Renal cortical epithelial cell (primary cell): Measurements from ENCODE around the gene RACK1. TPM values are rescaled to one million over a fixed set of nuclear protein-coding genes. Genes with fewer than 3 reads are reported as not detected.

Experiments
- DNase-seq: peaks from one replicate; pipeline ENCODE4 v3.0.0-alpha.2; 2011; ENCODE audit warnings: low read depth
- total RNA-seq: library from RNA; depleted of rRNA; stranded (reverse); fragments of >200 nt; gene quantifications from 2 replicates; pipeline ENCODE4 v1.2.3, GENCODE V29; 2014

RACK1 gene
- total RNA-seq, 1 donor from 2014 or later, result 2,704 TPM

DNA sequence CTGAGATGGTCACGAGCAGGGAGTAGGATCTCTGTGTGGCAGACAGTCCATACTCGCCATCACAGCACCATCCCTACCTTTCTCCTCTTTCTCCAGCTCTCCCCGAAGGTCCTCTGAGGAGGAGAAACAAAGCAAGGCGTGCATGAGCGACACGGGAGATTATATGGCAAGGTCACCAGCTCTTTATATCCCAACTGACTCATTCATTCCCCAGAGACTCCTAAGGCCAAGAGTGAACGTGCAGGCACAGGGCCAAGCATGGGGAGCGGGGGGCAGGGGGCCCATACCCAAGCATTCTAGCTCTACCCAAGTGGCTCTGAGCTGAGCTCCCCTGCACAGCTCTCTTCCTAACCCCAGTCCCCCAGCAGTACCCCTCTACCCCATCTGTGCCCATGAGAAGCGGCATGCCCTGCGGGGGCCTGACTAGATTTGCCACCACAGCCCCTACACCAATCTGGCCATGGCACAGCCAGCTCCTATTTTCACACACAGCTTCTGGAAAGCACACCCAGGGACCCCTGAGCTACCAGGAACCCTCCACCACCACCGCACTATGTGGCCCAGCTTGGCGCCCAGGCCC is 45.5 kb downstream of the RACK1 start:
- DNase-seq, result no peak

DNA sequence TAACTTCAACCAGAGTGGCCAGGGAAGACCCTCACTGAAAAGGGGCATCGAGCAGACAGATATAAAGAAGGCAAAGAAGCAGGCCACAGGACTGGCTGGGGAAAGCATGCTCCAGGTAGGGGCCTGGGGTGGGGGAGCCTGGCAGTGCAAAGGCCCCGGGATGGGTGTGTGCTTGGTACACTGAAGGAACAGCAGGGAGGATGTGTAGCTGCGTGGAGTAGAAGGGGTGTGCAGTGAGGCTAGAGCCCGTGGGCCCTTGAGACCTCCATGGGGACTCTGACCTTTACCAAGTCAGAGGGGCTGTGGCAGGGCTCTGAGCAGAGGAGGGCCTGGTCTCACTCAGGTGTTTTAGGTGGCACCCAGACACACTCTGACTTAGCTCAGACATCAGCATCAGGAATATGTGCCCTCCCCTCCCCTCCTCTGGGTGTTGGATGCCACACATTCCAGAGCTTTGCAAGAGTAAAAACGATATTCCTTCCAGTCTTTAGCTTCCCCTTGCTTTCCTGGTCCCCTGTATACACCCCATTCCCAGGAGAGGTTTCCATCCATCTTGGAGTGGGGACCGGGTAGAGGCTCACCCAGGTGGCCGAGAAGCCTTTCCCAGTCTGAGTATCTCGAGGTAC is 46.3 kb downstream of the RACK1 start:
- DNase-seq, result no peak

DNA sequence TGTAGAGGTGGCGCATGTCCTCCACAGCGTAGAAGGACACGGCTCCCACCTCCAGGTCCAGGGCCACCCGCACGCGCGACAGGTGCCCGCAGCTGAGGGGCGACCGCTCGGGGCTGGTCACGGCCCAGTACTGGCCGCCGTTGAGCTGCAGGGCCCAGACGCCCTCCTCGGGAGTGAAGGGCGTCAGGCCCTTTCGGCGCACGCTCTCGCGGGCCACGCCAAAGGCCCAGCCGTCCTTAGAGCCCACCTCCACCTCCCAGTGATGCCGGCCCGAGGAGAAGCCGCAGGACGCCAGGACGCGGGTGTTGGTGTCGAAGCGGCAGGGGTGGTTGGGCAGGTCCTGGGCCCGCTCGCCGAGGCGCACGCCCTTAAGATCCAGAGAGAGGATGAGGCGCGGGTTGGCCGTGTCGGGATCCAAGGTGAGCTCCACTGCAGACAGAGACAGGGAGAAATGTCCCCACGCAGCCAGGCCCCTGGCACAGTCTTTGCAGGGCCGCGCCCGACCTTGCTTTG is 48.4 kb downstream of the RACK1 start:
- DNase-seq, result no peak

DNA sequence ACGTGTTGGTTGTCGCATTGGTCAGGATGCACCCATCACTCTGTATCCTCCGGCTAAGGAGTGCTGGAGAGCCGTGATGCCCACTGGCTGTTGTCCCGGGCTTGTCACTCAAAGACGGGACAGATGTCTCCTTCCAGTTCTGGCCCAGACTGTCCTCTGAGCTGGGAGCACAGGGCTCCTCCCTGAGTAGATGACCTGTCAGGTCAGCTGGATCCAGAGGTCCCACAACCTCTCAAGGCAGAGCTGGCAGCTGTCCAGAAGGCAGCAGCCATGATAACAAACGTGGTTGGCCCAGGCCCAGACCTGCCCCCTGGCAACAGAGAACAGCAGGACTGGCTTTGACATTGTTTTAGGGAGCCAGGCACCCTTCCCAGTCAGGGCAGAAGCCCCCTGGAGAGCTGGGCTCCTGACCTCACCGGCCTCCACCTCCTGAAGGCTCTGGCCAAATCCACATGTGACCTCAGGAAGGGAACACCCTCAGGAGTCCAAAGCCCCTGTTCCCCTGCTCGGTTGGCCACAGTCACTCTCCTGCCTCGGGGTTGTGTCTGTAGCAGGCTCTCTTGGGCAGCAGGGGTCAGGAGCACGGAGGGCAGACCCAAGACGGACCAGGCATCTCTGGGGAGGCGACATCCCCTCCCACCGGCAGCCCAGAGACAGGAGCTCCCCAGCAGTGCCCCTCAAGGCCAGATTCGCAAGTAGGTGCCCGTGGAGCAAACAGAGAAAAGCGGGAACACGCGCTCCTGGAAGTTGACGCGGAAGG is 49.0 kb downstream of the RACK1 start:
- DNase-seq, result no peak

DNA sequence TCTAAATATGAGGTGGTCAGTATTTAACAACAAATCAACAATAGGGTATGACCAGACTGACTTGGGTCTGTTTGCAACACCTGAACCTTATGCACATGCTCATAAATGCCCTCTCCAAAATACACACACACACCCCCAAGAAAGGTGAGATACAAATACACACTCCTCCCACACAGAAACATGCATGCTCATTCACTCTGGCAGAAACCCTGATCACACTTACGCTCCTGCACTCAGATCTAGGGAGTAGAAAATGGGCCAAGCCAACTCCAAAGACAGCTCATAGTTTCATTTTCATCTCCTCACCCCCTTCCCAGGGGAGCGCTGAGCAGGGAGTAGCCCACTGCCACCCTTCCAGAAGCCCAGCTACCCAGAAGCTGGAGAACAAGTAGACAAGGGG is 50.0 kb downstream of the RACK1 start:
- DNase-seq, result no peak

DNA sequence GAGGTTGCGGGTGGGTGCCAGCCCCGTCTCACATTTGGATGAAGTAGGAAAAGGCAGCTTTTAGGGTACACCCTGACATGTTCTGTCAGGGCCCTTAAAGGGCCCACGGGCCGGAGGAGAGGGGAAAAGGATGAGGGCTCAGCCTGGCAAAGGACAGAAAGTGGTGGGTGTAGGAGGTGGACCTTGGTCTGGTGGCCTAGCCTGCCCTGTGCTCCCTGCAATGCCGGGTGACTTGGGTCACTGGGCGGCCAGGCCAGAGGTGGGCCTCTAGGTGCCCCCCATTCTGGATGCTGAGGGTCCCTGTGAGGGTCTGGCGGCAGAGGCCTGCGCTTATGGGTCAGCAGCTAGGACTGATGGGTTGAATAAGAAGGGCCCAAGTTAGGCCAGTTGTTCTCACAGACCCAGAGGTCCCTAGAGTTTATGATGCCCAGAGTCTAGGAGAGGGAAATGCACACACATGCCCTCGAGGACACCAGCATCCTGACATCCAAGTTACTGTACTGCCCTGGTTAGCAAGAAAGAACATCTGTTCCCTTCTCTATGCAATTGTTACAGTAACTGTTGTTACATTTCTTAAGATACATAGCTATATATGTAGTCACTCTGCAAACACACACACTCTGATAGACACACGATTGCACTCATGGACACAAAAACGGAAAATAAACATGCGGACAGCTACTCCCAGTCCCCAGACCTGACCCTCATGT is 51.2 kb downstream of the RACK1 start:
- DNase-seq, result no peak

DNA sequence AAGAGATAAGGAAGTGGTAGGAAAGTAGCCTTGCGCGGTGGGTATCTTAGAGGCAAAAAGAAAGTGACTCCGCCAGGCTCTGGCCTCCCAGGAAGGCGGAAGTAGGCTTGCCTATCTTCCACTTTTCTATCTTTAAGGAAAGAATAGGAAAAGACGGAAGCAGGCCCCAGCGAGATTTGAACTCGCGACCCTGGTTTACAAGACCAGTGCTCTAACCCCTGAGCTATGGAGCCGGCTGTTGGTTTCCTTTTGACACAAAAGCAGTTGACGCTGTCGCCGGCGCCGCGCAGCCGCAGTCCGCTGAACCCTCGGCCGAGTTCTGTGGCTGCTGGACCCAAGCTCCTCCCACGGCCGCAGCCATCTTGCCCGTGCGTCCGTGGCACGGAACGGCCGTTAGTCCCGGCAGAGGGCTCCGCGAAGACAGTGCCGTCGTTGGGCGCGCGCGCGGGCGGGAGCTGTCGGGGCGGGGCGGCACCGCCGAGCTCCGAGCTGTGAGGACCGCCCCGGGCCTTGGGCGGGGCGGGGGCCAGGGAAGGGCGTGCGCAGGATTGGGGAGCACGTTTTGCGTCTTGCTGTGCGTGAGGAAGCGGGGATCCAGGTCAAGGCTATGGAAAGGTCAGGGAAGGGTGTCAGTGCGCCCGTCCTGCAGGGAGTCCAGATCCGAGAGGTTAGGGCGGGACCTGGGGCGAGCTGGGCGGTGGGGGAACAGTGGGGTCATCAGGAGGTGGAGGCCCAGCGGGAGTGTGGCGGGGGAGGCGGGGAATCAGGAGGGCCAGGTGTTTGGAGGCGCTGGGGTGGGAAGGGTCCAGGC is 52.0 kb downstream of the RACK1 start:
- DNase-seq, result peak; percentile 80

DNA sequence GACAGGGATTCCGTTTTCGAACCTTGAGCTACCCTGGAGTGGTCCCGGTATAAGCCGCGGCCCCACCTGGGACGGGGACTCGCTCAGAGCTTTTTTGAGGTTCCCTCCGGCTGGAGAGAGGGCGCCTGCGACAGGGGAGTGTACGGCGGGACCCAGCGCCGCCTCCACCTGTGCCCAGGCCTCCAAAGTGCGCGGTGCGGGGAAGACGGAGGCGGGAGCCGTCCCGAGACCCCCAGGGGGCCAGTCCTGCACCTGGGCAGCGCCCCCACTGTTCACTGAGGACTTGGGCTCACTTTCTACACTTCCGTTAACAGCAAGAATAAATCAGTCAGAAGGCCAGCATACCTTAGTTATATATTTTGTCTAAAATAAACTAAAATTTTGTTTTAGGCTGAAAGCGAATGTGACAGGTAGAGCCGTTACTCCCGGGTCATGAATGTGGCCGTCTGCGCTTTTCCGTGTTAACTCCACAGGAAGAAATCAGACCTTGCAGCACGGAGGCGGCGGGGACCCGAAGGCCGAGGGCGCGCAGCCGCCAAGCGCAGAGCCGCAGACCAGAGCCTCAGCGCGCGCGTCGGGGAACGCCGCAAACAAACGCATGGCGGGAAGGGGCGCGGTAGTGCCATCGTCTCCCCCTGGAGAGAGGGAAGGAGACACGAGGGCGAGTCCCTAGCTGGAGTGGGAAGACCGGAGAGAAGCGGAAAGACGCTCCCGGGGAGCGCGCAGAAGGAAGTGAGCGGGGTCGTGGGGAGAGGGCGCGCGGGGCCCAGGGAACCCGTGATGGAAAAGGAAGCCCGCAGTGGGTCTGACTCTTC is 52.8 kb downstream of the RACK1 start:
- no peak for DNase-seq

DNA sequence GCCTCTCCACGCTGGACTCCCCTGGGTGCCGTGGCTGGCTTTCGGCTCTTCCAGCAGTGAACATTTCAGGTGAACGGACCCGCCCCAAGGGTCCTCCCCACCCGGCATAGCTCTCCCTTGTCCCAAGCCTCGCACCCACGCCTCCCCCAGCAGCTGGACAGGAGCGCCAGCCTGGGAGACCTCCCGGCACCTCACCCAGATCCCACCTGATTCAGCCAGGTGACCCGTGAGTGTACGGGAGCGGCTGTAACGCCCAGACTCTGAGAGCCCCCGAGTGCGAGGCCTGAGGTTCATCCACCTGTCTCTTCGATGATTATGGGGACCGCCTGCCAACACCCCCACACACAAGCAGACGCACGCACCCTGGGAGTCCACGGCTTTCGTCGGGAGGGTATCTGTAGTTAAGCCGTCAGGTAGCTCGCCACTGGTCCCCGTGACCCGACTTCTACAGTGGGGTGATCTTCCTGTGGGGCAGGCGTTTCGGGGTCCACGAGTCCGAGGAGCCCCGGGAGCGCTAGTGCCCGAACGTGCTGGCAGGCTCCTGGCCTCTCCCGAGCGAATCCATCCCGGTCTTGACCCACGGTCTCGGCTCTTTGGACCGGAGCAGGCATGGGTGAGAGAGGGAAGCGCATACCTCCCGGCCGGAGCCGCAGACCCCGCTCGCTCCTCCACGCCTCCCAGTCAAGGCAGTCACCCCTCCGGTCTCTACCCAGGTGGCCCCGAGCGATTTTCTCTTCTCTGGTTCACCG is 53.6 kb downstream of the RACK1 start:
- no peak for DNase-seq

DNA sequence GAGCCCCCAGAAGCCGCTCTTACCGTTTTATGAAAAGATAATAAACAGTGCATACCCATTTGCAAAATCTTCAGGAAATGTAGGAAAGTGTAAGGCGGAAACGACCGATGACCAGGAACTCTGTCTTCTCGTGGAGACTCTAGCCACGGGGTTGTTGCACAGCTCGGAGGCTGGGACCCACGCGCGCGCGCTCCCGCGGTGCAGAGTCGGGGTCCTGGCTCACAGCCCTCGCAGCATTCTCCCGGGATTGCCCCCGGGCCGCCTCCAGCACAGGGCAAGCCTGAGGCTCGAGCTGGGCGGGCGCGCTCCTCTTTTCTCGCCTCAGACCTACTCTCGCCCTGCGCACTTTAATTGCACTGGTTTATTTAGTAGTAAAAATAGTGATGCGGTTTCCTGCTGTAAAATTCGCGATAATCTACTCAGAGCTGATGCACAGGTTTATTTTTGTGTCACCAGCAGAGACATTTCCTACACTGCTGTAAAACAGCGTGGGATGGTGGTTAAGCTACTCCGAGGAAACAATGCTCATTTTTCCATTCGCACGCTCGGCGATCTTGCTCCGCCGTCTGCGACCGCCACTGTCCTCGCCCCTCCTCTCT is 54.2 kb downstream of the RACK1 start:
- DNase-seq, result no peak

DNA sequence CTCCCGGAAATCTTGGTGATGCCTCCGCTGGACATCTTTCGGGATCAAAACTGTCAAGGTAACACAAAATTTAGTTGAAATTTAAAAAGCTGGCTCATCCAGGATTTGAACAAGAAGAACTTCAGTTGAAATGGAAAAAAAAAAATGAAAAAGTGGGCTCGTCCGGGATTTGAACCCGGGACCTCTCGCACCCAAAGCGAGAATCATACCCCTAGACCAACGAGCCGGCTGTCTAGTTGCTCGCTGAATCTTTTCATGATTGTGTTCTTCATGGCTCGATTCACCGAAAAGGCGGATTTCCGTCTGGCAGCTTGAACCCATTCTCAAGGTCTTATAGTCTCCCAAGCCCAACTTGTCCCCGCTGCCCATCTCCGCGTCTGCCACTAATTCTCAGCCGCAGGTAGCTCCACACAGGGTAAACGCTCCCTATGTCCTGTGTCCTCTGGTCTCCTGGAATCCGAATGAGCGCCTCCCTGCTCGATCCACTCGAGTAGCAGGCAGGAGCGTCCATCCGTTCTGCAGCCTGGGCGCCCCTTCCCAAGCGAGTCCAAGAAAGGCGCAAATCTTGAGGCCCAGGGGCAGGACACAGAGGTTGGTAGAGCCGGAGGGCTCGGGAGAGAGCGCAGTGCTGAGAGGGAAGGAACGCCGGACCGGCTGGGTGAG is 54.9 kb downstream of the RACK1 start:
- DNase-seq, result peak; percentile 60

DNA sequence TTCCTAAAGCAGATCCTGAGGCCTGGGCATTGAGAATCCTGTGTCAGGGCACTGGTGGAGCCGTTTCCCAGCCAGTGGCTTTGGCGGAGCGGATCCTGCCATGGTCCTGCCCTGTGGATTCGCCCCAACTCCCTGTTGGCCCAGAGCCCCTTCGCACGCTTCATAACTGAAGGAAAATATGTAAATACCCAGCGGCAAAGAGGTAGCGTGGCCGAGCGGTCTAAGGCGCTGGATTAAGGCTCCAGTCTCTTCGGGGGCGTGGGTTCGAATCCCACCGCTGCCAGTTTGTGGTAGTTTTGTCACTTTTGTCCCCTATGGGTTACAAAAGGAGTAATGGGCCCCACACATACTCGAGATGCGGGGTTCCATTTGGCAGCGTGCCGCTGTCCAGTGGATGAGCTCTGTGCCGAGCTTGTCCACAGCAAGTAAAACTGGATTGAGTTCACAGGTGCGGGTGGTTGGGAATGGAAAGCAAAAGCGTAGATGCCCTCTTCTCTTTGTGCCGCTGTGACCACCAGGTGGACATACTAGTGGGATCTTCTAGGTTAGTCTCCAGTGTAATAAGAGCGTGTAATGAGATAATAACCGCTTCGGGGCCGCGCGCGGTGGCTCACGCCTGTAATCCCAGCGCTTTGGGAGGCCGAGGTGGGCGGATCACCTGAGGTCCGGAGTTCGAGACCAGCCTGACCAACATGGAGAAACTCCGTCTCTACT is 56.0 kb downstream of the RACK1 start:
- peak; percentile 51 for DNase-seq

DNA sequence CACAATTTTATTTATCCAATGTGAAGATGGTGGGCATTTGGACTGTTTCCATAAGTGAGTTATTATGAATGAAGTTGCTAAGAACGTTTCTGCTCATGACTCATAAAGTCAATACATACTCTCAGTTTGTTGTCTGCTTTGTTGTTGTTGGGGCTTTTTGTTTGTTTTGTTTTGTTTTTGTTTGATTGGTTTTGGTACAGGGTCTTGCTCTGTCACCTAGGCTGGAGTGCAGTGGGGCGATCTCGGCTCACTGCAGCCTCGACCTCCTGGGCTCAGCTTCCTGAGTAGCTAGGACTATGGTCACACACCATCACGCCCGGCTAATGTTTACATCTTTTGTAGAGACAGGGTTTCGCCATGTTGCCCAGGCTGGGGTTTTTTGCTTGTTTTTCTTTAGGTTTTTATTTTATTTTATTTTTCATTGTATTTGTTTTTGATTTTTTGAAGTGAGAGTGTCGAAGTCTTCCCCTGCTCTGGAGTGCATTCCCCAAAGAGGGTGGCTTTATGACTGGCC is 56.7 kb downstream of the RACK1 start:
- DNase-seq, result no peak

Other genes with a start within 250 kb of the RACK1 start
- not detected in 2 replicates for gene BTNL9, start 203.6 kb downstream of the RACK1 start, total RNA-seq
- gene OR2V1, start 112.7 kb downstream of the RACK1 start, total RNA-seq, result not detected in 2 replicates
- not detected in 2 replicates for gene OR2V2, start 96.3 kb downstream of the RACK1 start, total RNA-seq
- 2.8 and 12.7 TPM in 2 replicates for gene TRIM7, start 38.7 kb downstream of the RACK1 start, total RNA-seq
- 12.8 and 13.7 TPM in 2 replicates for gene TRIM41, start 20.6 kb downstream of the RACK1 start, total RNA-seq
- 1.9 and 13.6 TPM in 2 replicates for gene TRIM52, start 17.2 kb upstream of the RACK1 start, total RNA-seq
- 0.10 TPM in 1 of 2 replicates, not detected in the other for gene OR4F3, start 123.4 kb upstream of the RACK1 start, total RNA-seq